ENCODE results near the gene WWOX. TPM values are rescaled to one million over a fixed set of nuclear protein-coding genes. Genes with fewer than 3 reads are reported as not detected.

WWOX gene
- total and polyA plus RNA-seq, 2 experiments from 2014 or later: 22.1 to 123 TPM

DNA sequence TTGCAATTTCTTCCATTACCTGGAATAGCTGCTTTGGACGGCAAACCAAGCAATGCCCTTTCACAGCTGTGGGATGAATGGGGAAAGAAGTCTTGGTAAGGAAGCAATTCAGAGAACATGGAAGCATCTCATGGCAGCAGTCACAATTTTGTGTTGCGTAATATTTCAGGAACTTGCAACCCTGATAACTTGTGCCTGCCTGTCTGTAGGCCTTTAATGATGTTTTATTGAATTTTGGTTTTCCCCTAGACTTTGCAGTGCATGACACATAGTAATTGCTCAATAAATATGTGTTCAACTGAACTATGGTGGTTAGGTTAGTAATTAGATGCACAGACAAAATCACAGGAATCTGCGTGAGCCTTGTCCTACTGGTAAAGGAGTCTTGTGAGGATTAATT, 439.5 kb downstream of the WWOX start:
- no peak overlapping the region for H3K27ac ChIP-seq
- DNase-seq (ENCODE audit: low read depth in 1 of 2, low spot score in 1 of 2): no peak
- no peaks in the 10 kb centered on the region for H3K36me3 ChIP-seq
- no peaks in the 10 kb centered on the region for H3K27me3 ChIP-seq
- TF ChIP-seq, protein P1, sequence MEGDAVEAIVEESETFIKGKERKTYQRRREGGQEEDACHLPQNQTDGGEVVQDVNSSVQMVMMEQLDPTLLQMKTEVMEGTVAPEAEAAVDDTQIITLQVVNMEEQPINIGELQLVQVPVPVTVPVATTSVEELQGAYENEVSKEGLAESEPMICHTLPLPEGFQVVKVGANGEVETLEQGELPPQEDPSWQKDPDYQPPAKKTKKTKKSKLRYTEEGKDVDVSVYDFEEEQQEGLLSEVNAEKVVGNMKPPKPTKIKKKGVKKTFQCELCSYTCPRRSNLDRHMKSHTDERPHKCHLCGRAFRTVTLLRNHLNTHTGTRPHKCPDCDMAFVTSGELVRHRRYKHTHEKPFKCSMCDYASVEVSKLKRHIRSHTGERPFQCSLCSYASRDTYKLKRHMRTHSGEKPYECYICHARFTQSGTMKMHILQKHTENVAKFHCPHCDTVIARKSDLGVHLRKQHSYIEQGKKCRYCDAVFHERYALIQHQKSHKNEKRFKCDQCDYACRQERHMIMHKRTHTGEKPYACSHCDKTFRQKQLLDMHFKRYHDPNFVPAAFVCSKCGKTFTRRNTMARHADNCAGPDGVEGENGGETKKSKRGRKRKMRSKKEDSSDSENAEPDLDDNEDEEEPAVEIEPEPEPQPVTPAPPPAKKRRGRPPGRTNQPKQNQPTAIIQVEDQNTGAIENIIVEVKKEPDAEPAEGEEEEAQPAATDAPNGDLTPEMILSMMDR (IDR thresholded peaks at IDR 0.05; ENCODE audit: low read depth, low read length): no peak
- H3K4me1 ChIP-seq (ENCODE audit: low read depth): no peaks in the 10 kb centered on the region
- no peak overlapping the region for H3K4me3 ChIP-seq
- H3K9me3 ChIP-seq (ENCODE audit: low read depth): no peaks in the 10 kb centered on the region

GRCh38 chr16:78542419-78542818, 443.0 kb downstream of the WWOX start:
- H3K9me3 ChIP-seq (ENCODE audit: low read depth): no peaks in the 10 kb centered on the region
- TF ChIP-seq, protein P1 (IDR thresholded peaks at IDR 0.05; ENCODE audit: low read depth, low read length): no peak
- no peak overlapping the region for H3K4me3 ChIP-seq
- no peaks in the 10 kb centered on the region for H3K4me1 ChIP-seq (ENCODE audit: low read depth)
- no peaks in the 10 kb centered on the region for H3K27me3 ChIP-seq
- H3K27ac ChIP-seq: no peak overlapping the region
- no peaks in the 10 kb centered on the region for H3K36me3 ChIP-seq
- no peak for DNase-seq (ENCODE audit: low read depth in 1 of 2, low spot score in 1 of 2)

GRCh38 chr16:78543023-78543422, 443.6 kb downstream of the WWOX start:
- Histone ChIP-seq H3K36me3 (no peaks in the 10 kb centered on the region), H3K9me3 (ENCODE audit: low read depth) (no peaks in the 10 kb centered on the region), H3K27ac (no peak overlapping the region), H3K4me1 (ENCODE audit: low read depth) (no peaks in the 10 kb centered on the region), H3K27me3 (no peaks in the 10 kb centered on the region), H3K4me3 (no peak overlapping the region)
- no peak for DNase-seq (ENCODE audit: low read depth in 1 of 2, low spot score in 1 of 2)
- TF ChIP-seq, protein P1 (IDR thresholded peaks at IDR 0.05; ENCODE audit: low read depth, low read length): no peak

GRCh38 chr16:78549366-78549765, 449.9 kb downstream of the WWOX start:
- Histone ChIP-seq H3K36me3 (no peaks in the 10 kb centered on the region), H3K9me3 (ENCODE audit: low read depth) (no peaks in the 10 kb centered on the region), H3K4me3 (no peak overlapping the region), H3K27me3 (no peaks in the 10 kb centered on the region), H3K27ac (no peak overlapping the region), H3K4me1 (ENCODE audit: low read depth) (no peaks in the 10 kb centered on the region)
- TF ChIP-seq, protein P1 (IDR thresholded peaks at IDR 0.05; ENCODE audit: low read depth, low read length): no peak
- DNase-seq (ENCODE audit: low read depth in 1 of 2, low spot score in 1 of 2): no peak

DNA sequence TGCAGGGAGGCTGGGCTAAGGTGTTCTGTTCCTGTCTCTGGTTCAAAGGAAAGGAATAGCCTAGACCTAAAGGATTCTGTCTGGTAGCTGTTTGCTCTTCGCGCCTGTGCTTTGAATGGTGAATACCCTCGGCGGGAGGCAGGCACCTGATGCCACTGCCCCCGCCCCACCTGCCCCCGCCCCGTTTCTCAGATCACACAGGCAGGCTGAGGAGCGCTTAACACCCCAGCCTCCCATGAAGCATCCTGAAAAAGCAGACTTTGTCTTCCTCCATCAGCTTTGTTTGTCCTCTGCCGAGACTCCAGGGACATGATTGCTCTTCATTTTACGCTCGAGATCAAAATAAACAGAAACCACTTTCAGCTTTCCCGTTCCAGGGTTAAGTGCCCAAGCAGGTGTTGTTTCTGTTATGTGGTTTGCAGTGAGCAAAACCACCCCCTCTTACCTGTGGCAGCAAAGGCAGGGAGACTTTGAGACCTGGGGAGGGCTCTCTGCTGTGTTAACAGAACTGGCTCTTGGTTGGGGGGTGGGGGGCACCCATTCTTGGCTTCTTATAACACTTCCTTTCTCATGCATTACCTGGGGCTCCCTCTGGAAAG, 452.1 kb downstream of the WWOX start:
- H3K4me1 ChIP-seq (ENCODE audit: low read depth): no peaks in the 10 kb centered on the region
- no peaks in the 10 kb centered on the region for H3K9me3 ChIP-seq (ENCODE audit: low read depth)
- no peaks in the 10 kb centered on the region for H3K36me3 ChIP-seq
- DNase-seq (ENCODE audit: low read depth in 1 of 2, low spot score in 1 of 2): no peak
- TF ChIP-seq, protein P1 (IDR thresholded peaks at IDR 0.05; ENCODE audit: low read depth, low read length): no peak
- H3K27ac ChIP-seq: no peak overlapping the region
- no peak overlapping the region for H3K4me3 ChIP-seq
- no peaks in the 10 kb centered on the region for H3K27me3 ChIP-seq
